Activated naive CD4-positive, alpha-beta T cell treated with anti-CD3 and anti-CD28 coated beads, Interleukin-2, amount 50 U/mL, for 16 hours (primary cell): ENCODE results near the gene SLC25A27.

Experiments used
- DNase-seq: peaks from one replicate; pipeline ENCODE4 v3.0.0-alpha.2; 2020

Gene SLC25A27

GRCh38 chr6:46720401-46720800 is 67.6 kb downstream of the SLC25A27 start:
- DNase-seq = no peak
